Mononuclear cell (primary cell): ENCODE data around the gene RIT2. TPM values are rescaled to one million over a fixed set of nuclear protein-coding genes. Genes with fewer than 3 reads are reported as not detected.

Experiments
- H3K27me3 ChIP-seq: 2 replicates; pipeline ENCODE4 v1.6.0; 2011; ENCODE audit warnings: low read length, control low read depth; ENCODE audit not compliant: insufficient read depth
- H3K4me1 ChIP-seq: 2 replicates; pipeline ENCODE4 v1.5.1; 2011; ENCODE audit warnings: mild to moderate bottlenecking, low read length, control low read depth; ENCODE audit not compliant: insufficient read depth
- H3K4me3 ChIP-seq: 2 replicates; pipeline ENCODE4 v1.5.1; 2011; ENCODE audit warnings: mild to moderate bottlenecking, low read length, moderate library complexity
- H3K9me3 ChIP-seq: 2 replicates; pipeline ENCODE4 v1.5.1; 2011; ENCODE audit warnings: low read depth, mild to moderate bottlenecking, control low read depth, low read length
- total RNA-seq: library from RNA; depleted of rRNA; stranded (reverse); fragments of >200 nt; gene quantifications from one replicate; pipeline ENCODE4 v1.2.3, GENCODE V29; 2012

The RIT2 gene
- total RNA-seq, 1 donor, result not detected

- Histone ChIP-seq H3K9me3 (no peaks in the 10 kb centered on the region), H3K4me3 (no peak overlapping the region)
Observed at GRCh38 chr18:42734520-42734919, 381.0 kb downstream of the RIT2 start.

GRCh38 chr18:42730272-42730671 lies 385.2 kb downstream of the RIT2 start:
- H3K4me3 ChIP-seq, result no peak overlapping the region
- no peaks in the 10 kb centered on the region for H3K4me1 ChIP-seq

More at GRCh38 chr18:42734520-42734919, 381.0 kb downstream of the RIT2 start:
- no peaks in the 10 kb centered on the region for H3K4me1 ChIP-seq
- no peaks in the 10 kb centered on the region for H3K27me3 ChIP-seq

GRCh38 chr18:42719221-42719620 lies 396.3 kb downstream of the RIT2 start:
- Histone ChIP-seq H3K27me3 (no peaks in the 10 kb centered on the region), H3K4me3 (no peak overlapping the region), H3K4me1 (no peaks in the 10 kb centered on the region), H3K9me3 (no peaks in the 10 kb centered on the region)

More at GRCh38 chr18:42730272-42730671, 385.2 kb downstream of the RIT2 start:
- H3K27me3 ChIP-seq, result no peaks in the 10 kb centered on the region
- H3K9me3 ChIP-seq, result no peaks in the 10 kb centered on the region

GRCh38 chr18:42712065-42712464 lies 403.4 kb downstream of the RIT2 start:
- H3K9me3 ChIP-seq, result no peaks in the 10 kb centered on the region
- no peak overlapping the region for H3K4me3 ChIP-seq
- no peaks in the 10 kb centered on the region for H3K27me3 ChIP-seq
- no peaks in the 10 kb centered on the region for H3K4me1 ChIP-seq

- H3K4me1 ChIP-seq, result no peaks in the 10 kb centered on the region
- no peaks in the 10 kb centered on the region for H3K27me3 ChIP-seq
- H3K9me3 ChIP-seq, result no peaks in the 10 kb centered on the region
- no peak overlapping the region for H3K4me3 ChIP-seq
Observed at GRCh38 chr18:42707080-42707479, 408.4 kb downstream of the RIT2 start.

GRCh38 chr18:42706618-42707017 lies 408.9 kb downstream of the RIT2 start:
- H3K4me1 ChIP-seq, result no peaks in the 10 kb centered on the region
- no peaks in the 10 kb centered on the region for H3K9me3 ChIP-seq
- H3K27me3 ChIP-seq, result no peaks in the 10 kb centered on the region
- H3K4me3 ChIP-seq, result no peak overlapping the region

GRCh38 chr18:42706029-42706608 lies 409.4 kb downstream of the RIT2 start:
- no peaks in the 10 kb centered on the region for H3K9me3 ChIP-seq
- H3K4me3 ChIP-seq, result no peak overlapping the region
- H3K27me3 ChIP-seq, result no peaks in the 10 kb centered on the region
- no peaks in the 10 kb centered on the region for H3K4me1 ChIP-seq

Other genes starting within 250 kb of the RIT2 start
- gene SYT4, start 161.8 kb upstream of the RIT2 start, total RNA-seq, result under 0.01 TPM